ENCODE data around the gene FOXR1. TPM values are rescaled to one million over a fixed set of nuclear protein-coding genes. Genes with fewer than 3 reads are reported as not detected.
A peak's percentile ranks its signal among the peaks of the same experiment; 100 is the strongest.

The FOXR1 gene
- total RNA-seq, 3 donors from 2014 or later = not detected

DNA sequence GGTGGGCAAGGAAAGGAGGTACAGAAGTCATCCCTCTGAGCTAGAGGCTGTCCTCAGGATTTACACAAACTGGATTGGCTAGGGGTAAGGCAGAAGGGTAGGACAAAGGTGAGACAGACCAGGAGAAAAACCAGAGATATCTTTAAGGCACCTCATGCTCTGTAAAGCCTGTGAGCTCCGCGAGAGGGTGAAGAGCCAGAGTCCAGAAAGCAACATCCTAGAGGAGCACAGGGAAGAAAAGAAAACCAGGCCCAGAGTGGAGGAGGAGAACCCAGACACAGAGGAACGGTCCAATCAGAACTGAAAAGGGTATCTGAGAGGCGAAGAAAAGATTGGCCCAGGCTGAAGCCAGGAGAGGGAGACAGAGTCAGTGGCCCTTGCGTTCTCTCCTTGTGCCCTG lies 54.0 kb downstream of the FOXR1 start:
- Histone ChIP-seq H3K4me1 (peaks cover 0 to 28% of the 10 kb centered on the region in 2 donors), H3K4me3 (no peak overlapping the region), H3K27me3 (no peaks in the 10 kb centered on the region), H3K36me3 (no peaks in the 10 kb centered on the region), H3K9me3 (no peaks in the 10 kb centered on the region), H3K27ac (peak overlapping the region; percentile 10 to 67)
- no peak for TF ChIP-seq POLR2A (IDR thresholded peaks at IDR 0.05)
- TF ChIP-seq, protein P1, sequence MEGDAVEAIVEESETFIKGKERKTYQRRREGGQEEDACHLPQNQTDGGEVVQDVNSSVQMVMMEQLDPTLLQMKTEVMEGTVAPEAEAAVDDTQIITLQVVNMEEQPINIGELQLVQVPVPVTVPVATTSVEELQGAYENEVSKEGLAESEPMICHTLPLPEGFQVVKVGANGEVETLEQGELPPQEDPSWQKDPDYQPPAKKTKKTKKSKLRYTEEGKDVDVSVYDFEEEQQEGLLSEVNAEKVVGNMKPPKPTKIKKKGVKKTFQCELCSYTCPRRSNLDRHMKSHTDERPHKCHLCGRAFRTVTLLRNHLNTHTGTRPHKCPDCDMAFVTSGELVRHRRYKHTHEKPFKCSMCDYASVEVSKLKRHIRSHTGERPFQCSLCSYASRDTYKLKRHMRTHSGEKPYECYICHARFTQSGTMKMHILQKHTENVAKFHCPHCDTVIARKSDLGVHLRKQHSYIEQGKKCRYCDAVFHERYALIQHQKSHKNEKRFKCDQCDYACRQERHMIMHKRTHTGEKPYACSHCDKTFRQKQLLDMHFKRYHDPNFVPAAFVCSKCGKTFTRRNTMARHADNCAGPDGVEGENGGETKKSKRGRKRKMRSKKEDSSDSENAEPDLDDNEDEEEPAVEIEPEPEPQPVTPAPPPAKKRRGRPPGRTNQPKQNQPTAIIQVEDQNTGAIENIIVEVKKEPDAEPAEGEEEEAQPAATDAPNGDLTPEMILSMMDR (IDR thresholded peaks at IDR 0.05) = no peak
- no peak for TF ChIP-seq POLR2AphosphoS5 (IDR thresholded peaks at IDR 0.05)
- intact Hi-C loops (cut with DNase I; ENCODE audit: low total_unique reads) = no loop called here
- DNase-seq (ENCODE audit: low spot score in 2 of 2) = no peak

DNA sequence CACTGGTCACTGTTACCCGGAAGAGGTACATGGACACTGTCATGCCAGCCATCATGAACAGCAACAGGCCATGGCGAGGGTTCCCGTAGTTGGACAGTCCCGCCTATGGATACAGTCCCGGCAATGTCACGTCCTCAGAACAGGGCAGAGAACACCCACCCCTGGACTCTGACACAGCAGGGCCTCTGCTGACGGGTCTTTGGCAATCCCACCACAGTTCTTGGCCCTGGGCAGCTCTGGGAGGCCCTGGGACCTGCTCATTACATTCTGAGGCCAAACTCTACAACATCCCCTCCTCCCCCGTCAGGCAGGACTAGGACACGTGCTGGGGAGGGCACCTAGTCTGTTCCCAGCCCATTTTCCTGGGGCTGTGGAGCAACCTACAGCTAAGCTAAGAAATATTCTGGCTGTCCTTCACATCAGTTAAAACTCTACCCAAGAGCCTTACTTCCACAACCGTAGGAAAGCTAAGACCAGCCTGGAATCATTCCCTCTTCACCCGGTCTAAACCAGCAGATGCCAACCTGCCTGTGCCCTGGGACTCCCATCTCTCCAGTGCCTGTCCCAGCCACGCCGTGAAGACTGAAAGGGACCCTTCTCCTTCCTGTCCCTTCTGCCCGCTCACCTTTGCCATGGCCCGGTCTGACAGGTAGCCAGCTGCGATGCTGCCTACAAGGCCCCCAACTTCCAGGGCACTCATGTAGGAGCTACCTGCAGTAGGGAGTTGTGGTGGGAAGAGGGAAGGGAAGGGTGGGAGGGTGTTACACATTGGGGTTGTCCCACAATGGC lies 54.6 kb downstream of the FOXR1 start:
- Histone ChIP-seq H3K27me3 (no peaks in the 10 kb centered on the region), H3K4me1 (peaks cover 0 to 23% of the 10 kb centered on the region in 2 donors), H3K4me3 (no peak overlapping the region), H3K27ac (peak overlapping the region in 1 of 2 donors; percentile 10), H3K9me3 (no peaks in the 10 kb centered on the region), H3K36me3 (no peaks in the 10 kb centered on the region)
- intact Hi-C loops (cut with DNase I; ENCODE audit: low total_unique reads) = no loop called here
- no peak for DNase-seq (ENCODE audit: low spot score in 2 of 2)
- TF ChIP-seq POLR2A (IDR thresholded peaks at IDR 0.05) = no peak
- TF ChIP-seq POLR2AphosphoS5 (IDR thresholded peaks at IDR 0.05) = no peak
- TF ChIP-seq, protein P1 (IDR thresholded peaks at IDR 0.05) = no peak

DNA sequence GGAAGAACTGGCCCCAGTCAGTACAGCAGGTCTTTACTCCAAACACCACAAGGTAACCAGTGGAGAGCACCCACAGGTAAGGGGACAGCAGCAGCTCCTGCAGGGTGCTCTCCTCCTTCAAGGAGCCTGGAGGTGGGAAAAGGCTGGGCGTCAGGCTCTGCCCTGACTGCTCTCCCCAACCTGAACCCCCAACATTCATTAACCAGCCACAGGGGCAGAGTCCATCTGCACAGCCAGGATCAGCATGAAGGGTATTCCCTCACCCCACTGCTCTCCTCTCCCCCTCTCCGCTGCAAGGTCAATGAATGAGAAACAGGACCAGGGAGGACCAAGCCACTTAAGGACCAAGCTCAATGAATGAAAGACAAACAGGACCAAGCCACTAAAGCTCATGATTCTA lies 55.4 kb downstream of the FOXR1 start:
- TF ChIP-seq, protein P1 (IDR thresholded peaks at IDR 0.05) = no peak
- TF ChIP-seq POLR2A (IDR thresholded peaks at IDR 0.05) (no peak), POLR2AphosphoS5 (IDR thresholded peaks at IDR 0.05) (no peak)
- DNase-seq (ENCODE audit: low spot score in 2 of 2) = no peak
- Histone ChIP-seq H3K4me1 (peaks cover 0 to 19% of the 10 kb centered on the region in 2 donors), H3K36me3 (no peaks in the 10 kb centered on the region), H3K27ac (no peak overlapping the region), H3K27me3 (no peaks in the 10 kb centered on the region), H3K9me3 (no peaks in the 10 kb centered on the region), H3K4me3 (no peak overlapping the region)
- intact Hi-C loops (cut with DNase I; ENCODE audit: low total_unique reads) = no loop called here

DNA sequence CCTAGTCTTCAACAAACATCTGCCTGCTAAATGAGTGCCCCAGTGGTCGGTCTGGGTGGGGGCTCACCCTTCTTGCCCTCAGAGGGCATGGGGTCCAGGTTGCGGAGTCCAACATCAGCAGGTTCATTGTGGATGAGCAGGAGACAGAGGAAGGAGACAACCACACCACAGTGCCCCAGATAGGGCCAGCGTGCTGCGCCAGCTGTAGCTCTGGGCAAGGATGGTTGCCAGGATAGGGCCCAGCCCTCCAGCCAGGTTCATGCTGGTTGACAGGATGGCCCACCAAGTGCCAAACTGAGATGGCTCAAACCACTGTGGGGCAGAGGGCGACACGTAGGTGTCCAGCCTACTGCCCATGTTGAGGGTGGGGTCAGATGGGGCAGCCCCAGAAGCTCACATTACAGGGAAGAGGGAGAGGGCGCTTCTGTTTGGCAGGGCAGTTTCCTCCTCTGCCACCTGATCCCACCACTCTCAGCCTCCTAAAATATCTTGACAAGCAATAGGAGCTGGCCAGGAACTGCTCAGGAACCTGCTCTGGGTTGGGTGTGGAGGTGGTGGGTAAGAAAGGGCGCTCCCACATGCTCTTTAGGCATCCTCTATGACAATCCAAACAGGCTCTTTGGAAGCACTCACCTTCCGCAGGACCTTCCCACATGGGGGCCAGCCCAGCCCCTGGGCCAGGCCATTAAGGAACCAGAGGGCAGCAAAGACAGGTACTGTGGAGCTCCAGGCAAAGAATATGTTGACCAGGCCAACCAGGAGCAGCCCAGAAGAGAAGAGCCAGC lies 56.2 kb downstream of the FOXR1 start:
- TF ChIP-seq, protein P1 (IDR thresholded peaks at IDR 0.05) = no peak
- TF ChIP-seq POLR2A (IDR thresholded peaks at IDR 0.05) = no peak
- no peak for TF ChIP-seq POLR2AphosphoS5 (IDR thresholded peaks at IDR 0.05)
- H3K36me3 ChIP-seq = no peaks in the 10 kb centered on the region
- no peaks in the 10 kb centered on the region for H3K9me3 ChIP-seq
- intact Hi-C loops (cut with DNase I; ENCODE audit: low total_unique reads) = no loop called here
- H3K27ac ChIP-seq = no peak overlapping the region
- H3K4me1 ChIP-seq = peaks cover 0 to 19% of the 10 kb centered on the region in 2 donors
- H3K4me3 ChIP-seq = no peak overlapping the region
- H3K27me3 ChIP-seq = no peaks in the 10 kb centered on the region
- no peak for DNase-seq (ENCODE audit: low spot score in 2 of 2)

Data from breast epithelium (tissue), 4 donors.